Neural cell (in vitro differentiated cells): ENCODE measurements around the gene TMEM151A. TPM values are rescaled to one million over a fixed set of nuclear protein-coding genes. Genes with fewer than 3 reads are reported as not detected.
A peak's percentile ranks its signal among the peaks of the same experiment; 100 is the strongest.

Experiments used
- H2AFZ ChIP-seq: fragments of 200-600, 300-800 bp; sonication (generic), shearing (Covaris generic); 2 replicates; pipeline ENCODE4 v1.6.0; 2014; ENCODE audit warnings: low read depth, mild to moderate bottlenecking, antibody characterized with exemption, low read length, moderate library complexity
- H3F3A ChIP-seq: fragments of 200-600 bp; shearing (Covaris generic); 2 replicates; pipeline ENCODE4 v1.6.1; 2016; ENCODE audit warnings: mild to moderate bottlenecking, moderate library complexity, mixed read lengths, antibody characterized with exemption, low read length; ENCODE audit not compliant: insufficient read depth, poor library complexity, severe bottlenecking
- H3K27ac ChIP-seq: fragments of 200-600, 300-800 bp; sonication (generic), shearing (Covaris generic); 2 replicates; pipeline ENCODE4 v1.5.1; 2014; ENCODE audit warnings: mild to moderate bottlenecking, low read length, moderate library complexity
- H3K27me3 ChIP-seq: fragments of 300-800, 200-600 bp; sonication (generic), shearing (Covaris generic); 2 replicates; pipeline ENCODE4 v1.6.0; 2014; ENCODE audit warnings: mild to moderate bottlenecking, low read depth, low read length, moderate library complexity; ENCODE audit not compliant: insufficient read depth
- H3K36me3 ChIP-seq: fragments of 300-800, 200-600 bp; sonication (generic), shearing (Covaris generic); 2 replicates; pipeline ENCODE4 v1.5.1; 2014; ENCODE audit warnings: mild to moderate bottlenecking, antibody characterized with exemption, low read length, moderate library complexity; ENCODE audit not compliant: insufficient read depth
- H3K4me2 ChIP-seq: fragments of 300-800, 200-600 bp; sonication (generic), shearing (Covaris generic); 2 replicates; pipeline ENCODE4 v1.6.0; 2014; ENCODE audit warnings: mild to moderate bottlenecking, low read length
- H3K4me3 ChIP-seq: fragments of 300-800, 200-600 bp; sonication (generic), shearing (Covaris generic); 2 replicates; pipeline ENCODE4 v1.5.1; 2014; ENCODE audit warnings: mild to moderate bottlenecking, low read length, moderate library complexity
- H3K79me2 ChIP-seq: fragments of 200-600 bp; shearing (Covaris generic); replicated peaks from 2 replicates; pipeline ENCODE4 v1.6.0; 2014; ENCODE audit warnings: mild to moderate bottlenecking, low read length, moderate library complexity; ENCODE audit not compliant: insufficient read depth
- H3K9ac ChIP-seq: fragments of 300-800, 200-600 bp; sonication (generic), shearing (Covaris generic); 2 replicates; pipeline ENCODE4 v1.6.1; 2016; ENCODE audit warnings: mild to moderate bottlenecking, low read length, mixed read lengths
- H3K9me2 ChIP-seq: fragments of 200-600 bp; shearing (Covaris generic); 2 replicates; pipeline ENCODE4 v1.6.1; 2016; ENCODE audit warnings: mild to moderate bottlenecking, low read length, mixed read lengths; ENCODE audit not compliant: insufficient read depth
- H3K9me3 ChIP-seq: fragments of 200-600, 300-800 bp; sonication (generic), shearing (Covaris generic); 2 replicates; pipeline ENCODE4 v1.6.1; 2016; ENCODE audit warnings: mild to moderate bottlenecking, mixed run types, low read length, moderate library complexity, mixed read lengths
- H4K20me1 ChIP-seq: fragments of 200-600 bp; shearing (Covaris generic); 2 replicates; pipeline ENCODE4 v1.6.1; 2016; ENCODE audit warnings: mild to moderate bottlenecking, mixed run types; ENCODE audit not compliant: insufficient read depth
- CTCF ChIP-seq: fragments of 450-650 bp; IDR thresholded peaks from 2 replicates; pipeline ENCODE4 v1.5.1; 2014; ENCODE audit warnings: antibody characterized with exemption, mild to moderate bottlenecking, moderate library complexity; ENCODE audit not compliant: poor library complexity, severe bottlenecking
- EP300 ChIP-seq: fragments of 450-650 bp; conservative IDR thresholded peaks from 2 replicates; pipeline ENCODE4 v1.6.1; 2014; ENCODE audit warnings: antibody characterized with exemption, mild to moderate bottlenecking, moderate library complexity; ENCODE audit not compliant: poor library complexity, severe bottlenecking
- EZH2 ChIP-seq: fragments of 200-600, 300-800 bp; shearing (Covaris generic), sonication (generic); IDR thresholded peaks from 2 replicates; pipeline ENCODE4 v1.6.1; 2014; ENCODE audit warnings: antibody characterized with exemption, low read length, borderline replicate concordance, mild to moderate bottlenecking; ENCODE audit not compliant: insufficient read depth, poor library complexity, severe bottlenecking
- MXI1 ChIP-seq: fragments of 450-650 bp; conservative IDR thresholded peaks from 2 replicates; pipeline ENCODE4 v1.6.1; 2014; ENCODE audit warnings: antibody characterized with exemption, mild to moderate bottlenecking; ENCODE audit not compliant: poor library complexity, severe bottlenecking
- POLR2AphosphoS5 ChIP-seq: IDR thresholded peaks from 2 replicates; pipeline ENCODE4 v1.6.1; 2012
- RAD21 ChIP-seq: fragments of 450-650 bp; conservative IDR thresholded peaks from 2 replicates; pipeline ENCODE4 v1.6.1; 2014; ENCODE audit warnings: antibody characterized with exemption, mild to moderate bottlenecking, moderate library complexity
- REST ChIP-seq: IDR thresholded peaks from 2 replicates; pipeline ENCODE4 v1.6.1; 2012; ENCODE audit warnings: borderline replicate concordance
- SMC3 ChIP-seq: fragments of 450-650 bp; conservative IDR thresholded peaks from 2 replicates; pipeline ENCODE4 v1.6.1; 2014; ENCODE audit warnings: antibody characterized with exemption, mild to moderate bottlenecking, moderate library complexity; ENCODE audit not compliant: poor library complexity
- TAF1 ChIP-seq: IDR thresholded peaks from 2 replicates; pipeline ENCODE4 v1.6.1; 2012; ENCODE audit warnings: low read depth
- polyA plus RNA-seq: library from polyadenylated mRNA; depleted of rRNA; stranded (reverse); fragments of >200 nt; gene quantifications from 2 replicates; pipeline ENCODE4 v1.2.3, GENCODE V29; 2014

The TMEM151A gene
- polyA plus RNA-seq, 1 donor from 2014 or later, result 5.3 TPM

GRCh38 chr11:66282468-66283455, 8.9 kb upstream of the TMEM151A start:
- Histone ChIP-seq H3K79me2 (peaks cover 58% of the 10 kb centered on the region), H4K20me1 (peaks cover 8% of the 10 kb centered on the region), H3K27ac (peak overlapping the region; percentile 98), H3K9me3 (no peaks in the 10 kb centered on the region), H3K4me3 (peak overlapping the region; percentile 76), H3F3A (peaks cover 4% of the 10 kb centered on the region), H3K27me3 (no peaks in the 10 kb centered on the region), H3K9me2 (no peaks in the 10 kb centered on the region), H3K4me2 (peak overlapping the region; percentile 66), H3K36me3 (no peaks in the 10 kb centered on the region), H2AFZ (no peak overlapping the region), H3K9ac (peak overlapping the region; percentile 78)
- TF ChIP-seq CTCF (peak; percentile 99), RAD21 (peak; percentile 76), TAF1 (no peak), EZH2 (no peak), REST (peak; percentile 39), SMC3 (peak; percentile 92), POLR2AphosphoS5 (peak; percentile 55), EP300 (peak; percentile 67), MXI1 (peak; percentile 97)

- Histone ChIP-seq H3K9me3 (no peaks in the 10 kb centered on the region), H3K4me2 (peak overlapping the region; percentile 66), H3K4me3 (peak overlapping the region; percentile 76), H3K27ac (peak overlapping the region; percentile 98), H3K9ac (peak overlapping the region; percentile 78), H3K9me2 (no peaks in the 10 kb centered on the region), H2AFZ (no peak overlapping the region), H4K20me1 (peaks cover 8% of the 10 kb centered on the region), H3K27me3 (no peaks in the 10 kb centered on the region), H3F3A (peaks cover 4% of the 10 kb centered on the region), H3K79me2 (peaks cover 65% of the 10 kb centered on the region), H3K36me3 (no peaks in the 10 kb centered on the region)
- TF ChIP-seq POLR2AphosphoS5 (no peak), RAD21 (no peak), TAF1 (no peak), REST (no peak), CTCF (no peak), EZH2 (no peak), SMC3 (no peak), MXI1 (no peak), EP300 (no peak)
Measured at GRCh38 chr11:66283461-66284105, 8.1 kb upstream of the TMEM151A start.
